ENCODE results near the gene DNAJA1. TPM values are rescaled to one million over a fixed set of nuclear protein-coding genes. Genes with fewer than 3 reads are reported as not detected.

DNAJA1 gene
- total RNA-seq, 4 donors from 2014 or later: 41.4 to 73.0 (median 58.5) TPM

- Histone ChIP-seq H3K27ac (no peak overlapping the region), H3K27me3 (no peaks in the 10 kb centered on the region), H3K4me3 (no peak overlapping the region), H3K4me1 (peaks cover 4% of the 10 kb centered on the region), H3K9me3 (no peaks in the 10 kb centered on the region), H3K36me3 (peaks cover 93% of the 10 kb centered on the region)
- no peak for DNase-seq (ENCODE audit: low spot score in 2 of 2)
- 85% methylated on average over 1 of the region's 1 CpG for WGBS
- TF ChIP-seq POLR2AphosphoS5 (IDR thresholded peaks at IDR 0.05) (no peak), CTCF (IDR thresholded peaks at IDR 0.05) (no peak), EP300 (IDR thresholded peaks at IDR 0.05) (no peak), POLR2A (IDR thresholded peaks at IDR 0.05) (no peak)
These were observed 43.9 kb downstream of the DNAJA1 start for GRCh38 chr9:33068991-33069390.

- DNase-seq (ENCODE audit: low spot score in 2 of 2): peak; percentile 99
- H3K27me3 ChIP-seq: no peaks in the 10 kb centered on the region
- WGBS: 3% methylated on average over 23 of the region's 53 CpGs
- TF ChIP-seq EP300 (IDR thresholded peaks at IDR 0.05): no peak
- no peak for TF ChIP-seq CTCF (IDR thresholded peaks at IDR 0.05)
- peak; percentile 27 to 90 (median 89) for TF ChIP-seq POLR2AphosphoS5 (IDR thresholded peaks at IDR 0.05)
- peak; percentile 21 to 84 for TF ChIP-seq POLR2A (IDR thresholded peaks at IDR 0.05)
- H3K36me3 ChIP-seq: peaks cover 29% of the 10 kb centered on the region
- peak within 1 kb of the TSS; percentile 92 for H3K27ac ChIP-seq
- no peaks in the 10 kb centered on the region for H3K9me3 ChIP-seq
- H3K4me1 ChIP-seq: peaks cover 31% of the 10 kb centered on the region
- H3K4me3 ChIP-seq: peak within 1 kb of the TSS; percentile 76
These were observed 51.3 kb downstream of the DNAJA1 start, which contains the start of gene SMU1 for GRCh38 chr9:33076046-33077004. Gene SMU1 (minus strand): TSS chr9:33076674. CDS start chr9:33076608, 66 bp downstream.

- 35% methylated on average over 6 of the region's 6 CpGs for WGBS
- Histone ChIP-seq H3K27me3 (no peaks in the 10 kb centered on the region), H3K4me1 (peaks cover 39% of the 10 kb centered on the region), H3K36me3 (no peaks in the 10 kb centered on the region), H3K4me3 (peak overlapping the region; percentile 28), H3K9me3 (no peaks in the 10 kb centered on the region), H3K27ac (peak overlapping the region; percentile 75)
- DNase-seq (ENCODE audit: low spot score in 2 of 2): no peak
- TF ChIP-seq POLR2AphosphoS5 (IDR thresholded peaks at IDR 0.05) (peak in 1 of 3 donors; percentile 22), EP300 (IDR thresholded peaks at IDR 0.05) (no peak), CTCF (IDR thresholded peaks at IDR 0.05) (no peak), POLR2A (IDR thresholded peaks at IDR 0.05) (no peak)
These were observed 55.5 kb downstream of the DNAJA1 start for GRCh38 chr9:33080534-33080933.

- Histone ChIP-seq H3K36me3 (no peaks in the 10 kb centered on the region), H3K4me1 (peaks cover 33% of the 10 kb centered on the region), H3K4me3 (peak overlapping the region; percentile 28), H3K9me3 (no peaks in the 10 kb centered on the region), H3K27me3 (no peaks in the 10 kb centered on the region), H3K27ac (peak overlapping the region; percentile 75)
- 10% methylated on average over 9 of the region's 9 CpGs for WGBS
- DNase-seq (ENCODE audit: low spot score in 2 of 2): peak in 1 of 2 donors; percentile 86
- TF ChIP-seq POLR2AphosphoS5 (IDR thresholded peaks at IDR 0.05) (peak in 2 of 3 donors; percentile 36 to 77), CTCF (IDR thresholded peaks at IDR 0.05) (peak; percentile 65 to 75), EP300 (IDR thresholded peaks at IDR 0.05) (no peak)
These were observed 56.2 kb downstream of the DNAJA1 start for GRCh38 chr9:33081128-33081851.

- 66% methylated on average over 5 of the region's 5 CpGs for WGBS
- H3K27ac ChIP-seq: no peak overlapping the region
These were observed 57.1 kb downstream of the DNAJA1 start for GRCh38 chr9:33082128-33082527.

More at GRCh38 chr9:33082128-33082527, 57.1 kb downstream of the DNAJA1 start:
- Histone ChIP-seq H3K27me3 (no peaks in the 10 kb centered on the region), H3K36me3 (no peaks in the 10 kb centered on the region), H3K9me3 (no peaks in the 10 kb centered on the region), H3K4me1 (peaks cover 33% of the 10 kb centered on the region), H3K4me3 (no peak overlapping the region)
- TF ChIP-seq CTCF (IDR thresholded peaks at IDR 0.05): no peak
- TF ChIP-seq EP300 (IDR thresholded peaks at IDR 0.05): no peak
- no peak for TF ChIP-seq POLR2AphosphoS5 (IDR thresholded peaks at IDR 0.05)
- no peak for TF ChIP-seq POLR2A (IDR thresholded peaks at IDR 0.05)
- no peak for DNase-seq (ENCODE audit: low spot score in 2 of 2)

Data from suprapubic skin (tissue), 4 donors.